HEK293 (cell line): Measurements from ENCODE around the gene SUGP2.

Source experiments
- CTCF ChIA-PET: fragments of 350-600 bp; formaldehyde crosslinking; extraction: SDS; loops from one replicate; lab custom pipeline; 2021; ENCODE audit warnings: antibody characterized with exemption; lab: Yijun Ruan, JAX
- POLR2A ChIA-PET: fragments of 300-600 bp; formaldehyde crosslinking; extraction: SDS; loops from one replicate; lab custom pipeline; 2020; ENCODE audit warnings: antibody characterized with exemption, inconsistent platforms; lab: Yijun Ruan, JAX
- H3K27ac ChIP-seq: fragments of 200-500 bp; sonication (Bioruptor generic); 2 replicates; pipeline ENCODE4 v1.5.1; 2014; ENCODE audit warnings: low read depth, low read length, control low read depth, inconsistent platforms; ENCODE audit errors: extremely low read depth
- H3K36me3 ChIP-seq, 2 experiments: fragments of 200-500 bp in 1 of 2; sonication (Bioruptor generic) in 1 of 2; 1 replicate in 1 of 2; 2 replicates in 1 of 2; pipeline ENCODE4 v1.5.1; 2014 to 2017; ENCODE audit warnings: inconsistent platforms in 2 of 2, low read length in 2 of 2; ENCODE audit not compliant: control insufficient read depth in 2 of 2, insufficient read depth in 1 of 2
- H3K4me1 ChIP-seq: fragments of 200-500 bp; sonication (Bioruptor generic); 2 replicates; pipeline ENCODE4 v1.5.1; 2014; ENCODE audit warnings: mild to moderate bottlenecking, low read length, inconsistent platforms; ENCODE audit not compliant: control insufficient read depth, insufficient read depth
- H3K4me3 ChIP-seq: 2 replicates; pipeline ENCODE4 v1.5.1; 2011; ENCODE audit warnings: low read depth, mild to moderate bottlenecking, control low read depth, low read length, moderate library complexity
- H3K9me3 ChIP-seq: fragments of 200-500 bp; sonication (Bioruptor generic); 2 replicates; pipeline ENCODE4 v1.5.1; 2014; ENCODE audit warnings: low read depth, low read length, inconsistent platforms; ENCODE audit not compliant: control insufficient read depth, insufficient read depth
- FEZF1 ChIP-seq: fragments of 450-650 bp; formaldehyde crosslinking; IDR thresholded peaks from 2 replicates; pipeline ENCODE4 v1.5.1; 2016; ENCODE audit warnings: missing biosample characterization, missing genetic modification characterization
- IKZF3 ChIP-seq: fragments of 450-650 bp; IDR thresholded peaks from 2 replicates; pipeline ENCODE4 v1.5.0; 2018; ENCODE audit warnings: missing biosample characterization, mild to moderate bottlenecking, missing genetic modification characterization, moderate library complexity
- INSM2 ChIP-seq: fragments of 450-650 bp; formaldehyde crosslinking; IDR thresholded peaks from 2 replicates; pipeline ENCODE4 v1.5.1; 2016; ENCODE audit warnings: missing biosample characterization, missing genetic modification characterization
- KLF10 ChIP-seq: fragments of 450-650 bp; IDR thresholded peaks from 2 replicates; pipeline ENCODE4 v1.5.1; 2018; ENCODE audit warnings: missing biosample characterization, mild to moderate bottlenecking, missing genetic modification characterization
- TSHZ1 ChIP-seq: fragments of 450-650 bp; formaldehyde crosslinking; IDR thresholded peaks from 2 replicates; pipeline ENCODE4 v1.5.1; 2016; ENCODE audit warnings: missing biosample characterization, missing genetic modification characterization, borderline replicate concordance
- ZBTB7A ChIP-seq: fragments of 450-650 bp; formaldehyde crosslinking; IDR thresholded peaks from 2 replicates; pipeline ENCODE4 v1.5.1; 2016; ENCODE audit warnings: low read depth, missing biosample characterization, missing genetic modification characterization
- ZNF121 ChIP-seq: fragments of 450-650 bp; formaldehyde crosslinking; IDR thresholded peaks from 2 replicates; pipeline ENCODE4 v1.5.1; 2016; ENCODE audit warnings: missing biosample characterization, missing genetic modification characterization
- ZNF146 ChIP-seq: fragments of 450-650 bp; formaldehyde crosslinking; IDR thresholded peaks from 2 replicates; pipeline ENCODE4 v1.5.1; 2016; ENCODE audit warnings: missing biosample characterization, missing genetic modification characterization
- ZNF16 ChIP-seq: fragments of 450-650 bp; formaldehyde crosslinking; IDR thresholded peaks from 2 replicates; pipeline ENCODE4 v1.5.1; 2016; ENCODE audit warnings: low read depth, missing biosample characterization, missing genetic modification characterization
- ZNF18 ChIP-seq: fragments of 450-650 bp; formaldehyde crosslinking; IDR thresholded peaks from 2 replicates; pipeline ENCODE4 v1.5.1; 2016; ENCODE audit warnings: missing biosample characterization, missing genetic modification characterization
- ZNF19 ChIP-seq: fragments of 450-650 bp; formaldehyde crosslinking; IDR thresholded peaks from 2 replicates; pipeline ENCODE4; 2016; ENCODE audit warnings: missing biosample characterization, missing genetic modification characterization, low read depth
- ZNF214 ChIP-seq: fragments of 450-650 bp; formaldehyde crosslinking; IDR thresholded peaks from 2 replicates; pipeline ENCODE4 v1.5.1; 2017; ENCODE audit warnings: missing biosample characterization, mild to moderate bottlenecking, missing genetic modification characterization, borderline replicate concordance
- ZNF24 ChIP-seq: fragments of 450-650 bp; formaldehyde crosslinking; IDR thresholded peaks from 2 replicates; pipeline ENCODE4 v1.5.1; 2016; ENCODE audit warnings: missing biosample characterization, missing genetic modification characterization
- ZNF280C ChIP-seq: fragments of 450-650 bp; formaldehyde crosslinking; IDR thresholded peaks from 2 replicates; pipeline ENCODE4 v1.5.1; 2016; ENCODE audit warnings: missing biosample characterization, missing genetic modification characterization
- ZNF341 ChIP-seq: fragments of 450-650 bp; formaldehyde crosslinking; IDR thresholded peaks from 2 replicates; pipeline ENCODE4; 2016; ENCODE audit warnings: low read depth, missing biosample characterization, missing genetic modification characterization
- ZNF426 ChIP-seq: fragments of 450-650 bp; formaldehyde crosslinking; IDR thresholded peaks from 2 replicates; pipeline ENCODE4 v1.5.1; 2017; ENCODE audit warnings: missing biosample characterization, missing genetic modification characterization, mild to moderate bottlenecking, inconsistent platforms, moderate library complexity
- ZNF747 ChIP-seq: fragments of 450-650 bp; formaldehyde crosslinking; IDR thresholded peaks from 2 replicates; pipeline ENCODE4 v1.5.1; 2016; ENCODE audit warnings: missing biosample characterization, missing genetic modification characterization
- ZNF76 ChIP-seq: fragments of 450-650 bp; formaldehyde crosslinking; IDR thresholded peaks from 2 replicates; pipeline ENCODE4; 2016; ENCODE audit warnings: low read depth, missing biosample characterization, missing genetic modification characterization, borderline replicate concordance
- ZSCAN4 ChIP-seq: fragments of 450-650 bp; formaldehyde crosslinking; IDR thresholded peaks from 2 replicates; pipeline ENCODE4 v1.5.1; 2017; ENCODE audit warnings: missing biosample characterization, missing genetic modification characterization
- TF ChIP-seq, protein P1 (sequence below): fragments of 450-650 bp; formaldehyde crosslinking; IDR thresholded peaks from 2 replicates; pipeline ENCODE4 v1.5.1; 2016; ENCODE audit warnings: missing biosample characterization, missing genetic modification characterization

SUGP2 gene

DNA sequence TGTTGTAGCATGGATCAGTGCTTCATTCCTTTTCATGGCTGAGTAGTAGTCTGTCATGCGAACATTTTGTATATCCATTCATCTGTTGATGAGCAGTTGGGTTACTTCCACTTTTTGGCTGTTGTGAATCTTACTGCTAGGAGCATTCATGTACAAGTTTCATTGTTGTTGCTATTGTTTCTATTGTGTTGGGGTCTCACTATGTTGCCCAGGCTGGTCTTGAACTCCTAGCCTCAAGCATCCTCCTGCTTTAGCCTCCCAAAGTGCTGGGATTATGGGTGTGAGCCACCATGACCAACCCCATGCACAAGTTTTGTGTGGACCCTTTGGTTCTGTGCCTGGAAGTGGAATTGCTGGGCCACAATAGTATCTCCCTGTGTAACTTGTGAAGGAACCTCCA is 46.3 kb upstream of the SUGP2 start:
- Histone ChIP-seq H3K4me1 (no peaks in the 10 kb centered on the region), H3K27ac (no peak overlapping the region), H3K36me3 (no peaks in the 10 kb centered on the region), H3K9me3 (no peaks in the 10 kb centered on the region), H3K4me3 (no peak overlapping the region)
- ChIA-PET CTCF (no interaction called here), POLR2A (no interaction called here)
- TF ChIP-seq INSM2 (tag by site-specific recombination) = no peak
- no peak for TF ChIP-seq FEZF1 (tag by site-specific recombination)
- TF ChIP-seq IKZF3 (tag by site-specific recombination) = no peak
- TF ChIP-seq, protein P1, sequence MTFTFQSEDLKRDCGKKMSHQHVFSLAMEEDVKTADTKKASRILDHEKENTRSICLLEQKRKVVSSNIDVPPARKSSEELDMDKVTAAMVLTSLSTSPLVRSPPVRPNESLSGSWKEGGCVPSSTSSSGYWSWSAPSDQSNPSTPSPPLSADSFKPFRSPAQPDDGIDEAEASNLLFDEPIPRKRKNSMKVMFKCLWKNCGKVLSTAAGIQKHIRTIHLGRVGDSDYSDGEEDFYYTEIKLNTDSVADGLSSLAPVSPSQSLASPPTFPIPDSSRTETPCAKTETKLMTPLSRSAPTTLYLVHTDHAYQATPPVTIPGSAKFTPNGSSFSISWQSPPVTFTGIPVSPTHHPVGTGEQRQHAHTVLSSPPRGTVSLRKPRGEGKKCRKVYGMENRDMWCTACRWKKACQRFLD = no peak
- TF ChIP-seq KLF10 (tag by site-specific recombination) = no peak
- TF ChIP-seq ZNF146 (tag by site-specific recombination) = peak; percentile 85
- peak; percentile 67 for TF ChIP-seq ZNF121
- TF ChIP-seq ZNF280C (tag by site-specific recombination) = no peak
- TF ChIP-seq ZNF426 (tag by site-specific recombination) = no peak
- TF ChIP-seq ZNF341 (tag by site-specific recombination) = no peak
- no peak for TF ChIP-seq ZSCAN4 (tag by site-specific recombination)
- no peak for TF ChIP-seq TSHZ1 (tag by site-specific recombination)

GRCh38 chr19:19078801-19079200 is 45.5 kb upstream of the SUGP2 start:
- Histone ChIP-seq H3K9me3 (no peaks in the 10 kb centered on the region), H3K36me3 (no peaks in the 10 kb centered on the region), H3K4me1 (peaks cover 4% of the 10 kb centered on the region; the same call in 1 of the 2 replicates), H3K27ac (no peak overlapping the region), H3K4me3 (no peak overlapping the region)
- ChIA-PET CTCF (interaction anchor here (1.2 kb wide), 1 partner anchor 33 kb away, joined by 3 read pairs; no protein-coding TSS in a partner anchor), POLR2A (no interaction called here)
- no peak for TF ChIP-seq ZNF18 (tag by site-specific recombination)
- no peak for TF ChIP-seq ZBTB7A (tag by site-specific recombination)
- TF ChIP-seq, protein P1 = no peak
- no peak for TF ChIP-seq ZNF747 (tag by site-specific recombination)
- TF ChIP-seq ZNF19 = no peak
- TF ChIP-seq ZNF214 (tag by site-specific recombination) = no peak
- no peak for TF ChIP-seq ZNF76
- TF ChIP-seq ZNF16 (tag by site-specific recombination) = no peak
- TF ChIP-seq ZNF24 (tag by site-specific recombination) = no peak
